HG02623 (cell line): ENCODE results near the gene COL4A6.

ENCODE experiments used
- ATAC-seq: cut with Tn5 transposase; IDR thresholded peaks from one replicate; pipeline ENCODE4 v1.9.1; 2021; ENCODE audit warnings: moderate library complexity; ENCODE audit not compliant: unreplicated experiment

COL4A6 gene

GRCh38 chrX:108219949-108220601 is 218.1 kb downstream of the COL4A6 start:
- ATAC-seq, result no peak

DNA sequence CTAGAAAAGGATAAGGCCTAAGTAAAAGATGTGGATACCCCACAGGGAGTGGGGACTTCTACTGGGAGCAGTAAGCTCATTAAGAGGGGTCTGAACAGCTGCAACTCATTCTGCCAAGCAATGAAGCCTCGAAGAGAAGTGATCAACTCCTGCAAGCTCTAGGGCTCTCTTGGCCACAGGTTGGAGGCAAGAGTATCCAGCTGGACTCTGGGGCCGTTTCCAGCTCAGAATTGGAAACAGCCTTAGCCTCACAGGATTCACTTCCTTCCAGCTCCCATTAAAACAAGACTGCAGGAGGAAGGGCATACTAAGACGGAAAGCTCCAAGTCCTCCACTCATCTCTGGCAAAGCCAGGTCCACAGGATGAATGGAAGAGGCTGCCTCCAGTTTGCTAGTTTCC is 220.3 kb downstream of the COL4A6 start:
- no peak for ATAC-seq

GRCh38 chrX:108216919-108217571 is 221.2 kb downstream of the COL4A6 start:
- ATAC-seq, result no peak

GRCh38 chrX:108216405-108216804 is 221.8 kb downstream of the COL4A6 start:
- ATAC-seq, result no peak

DNA sequence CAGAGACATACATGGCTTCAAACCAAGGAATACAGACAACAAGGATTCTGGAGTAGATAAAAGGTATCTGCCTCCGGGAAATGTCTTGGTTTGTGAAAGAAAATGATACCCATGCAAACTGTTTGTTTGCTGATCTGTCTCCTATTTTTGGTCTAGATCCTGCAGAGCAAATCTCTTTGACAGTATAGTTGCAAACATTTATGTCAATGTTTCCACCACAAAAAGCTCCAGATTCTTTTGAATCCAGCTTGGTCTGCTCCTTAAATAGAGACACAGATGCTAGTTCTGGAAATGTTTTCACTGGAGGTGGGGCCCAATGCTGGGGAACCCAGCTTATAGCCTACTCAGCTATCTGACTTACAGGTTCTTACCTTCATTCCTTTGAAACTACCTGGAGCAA is 226.9 kb downstream of the COL4A6 start:
- no peak for ATAC-seq

GRCh38 chrX:108209006-108209554 is 229.1 kb downstream of the COL4A6 start:
- no peak for ATAC-seq

DNA sequence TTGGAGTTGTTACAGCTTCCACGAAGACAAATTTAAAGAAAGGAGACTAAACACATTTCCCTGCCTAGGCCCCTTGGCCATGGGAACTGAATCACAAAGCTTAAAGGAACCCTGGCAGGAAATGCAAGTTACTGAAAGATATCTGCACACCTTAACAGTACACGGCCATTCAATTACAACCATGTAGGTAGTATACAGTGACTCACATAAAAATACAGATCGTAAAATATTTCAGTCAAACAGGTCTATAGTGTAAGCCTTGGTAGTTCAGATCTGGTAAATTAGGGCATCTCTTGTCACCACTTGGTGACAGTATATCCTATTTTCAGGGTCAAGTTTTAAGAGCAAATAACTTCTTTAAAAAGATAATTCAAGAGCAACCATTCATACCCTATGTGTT is 234.7 kb downstream of the COL4A6 start:
- ATAC-seq, result no peak

- no peak for ATAC-seq
These were observed 238.5 kb downstream of the COL4A6 start for GRCh38 chrX:108199691-108200090.

DNA sequence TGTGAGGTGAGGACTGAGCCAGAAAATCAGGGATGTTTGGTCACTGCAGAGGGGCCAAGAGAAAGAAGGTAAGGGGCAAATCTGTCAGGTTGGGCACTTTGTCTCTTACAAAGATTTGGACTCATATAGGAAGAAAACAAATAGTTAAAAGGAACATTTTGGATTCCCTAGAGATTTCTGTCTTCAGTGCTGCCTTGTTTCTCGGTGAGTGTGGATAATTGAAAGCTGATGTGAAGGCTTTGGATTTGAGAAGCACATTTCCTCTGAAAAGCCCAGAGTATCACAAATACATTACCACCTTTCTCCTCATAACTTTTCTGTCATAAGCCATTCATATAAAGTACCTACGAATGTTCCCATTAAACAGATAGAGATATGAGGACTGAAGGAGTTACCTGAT is 239.2 kb downstream of the COL4A6 start:
- no peak for ATAC-seq

- ATAC-seq, result no peak
These were observed 239.8 kb downstream of the COL4A6 start for GRCh38 chrX:108198420-108198819.

- no peak for ATAC-seq
These were observed 251.4 kb downstream of the COL4A6 start for GRCh38 chrX:108186811-108187210.

DNA sequence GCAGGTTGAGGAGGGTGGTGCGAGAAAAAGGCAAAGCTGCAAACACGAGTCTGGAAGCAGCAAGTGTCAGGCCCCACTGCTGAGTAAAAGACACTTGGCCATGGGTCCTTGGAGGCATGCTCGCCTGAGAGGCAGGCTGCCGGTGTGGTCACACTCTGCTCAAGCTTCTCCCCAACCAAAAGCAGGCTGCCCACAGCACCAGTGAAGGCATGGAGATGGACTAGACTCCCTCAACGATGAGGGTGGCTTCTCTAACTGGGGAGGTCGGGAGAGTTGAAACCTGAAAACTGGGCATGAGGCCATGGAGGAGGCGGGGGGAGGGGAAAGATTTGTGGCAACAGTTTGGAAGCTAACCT is 260.1 kb downstream of the COL4A6 start:
- no peak for ATAC-seq

DNA sequence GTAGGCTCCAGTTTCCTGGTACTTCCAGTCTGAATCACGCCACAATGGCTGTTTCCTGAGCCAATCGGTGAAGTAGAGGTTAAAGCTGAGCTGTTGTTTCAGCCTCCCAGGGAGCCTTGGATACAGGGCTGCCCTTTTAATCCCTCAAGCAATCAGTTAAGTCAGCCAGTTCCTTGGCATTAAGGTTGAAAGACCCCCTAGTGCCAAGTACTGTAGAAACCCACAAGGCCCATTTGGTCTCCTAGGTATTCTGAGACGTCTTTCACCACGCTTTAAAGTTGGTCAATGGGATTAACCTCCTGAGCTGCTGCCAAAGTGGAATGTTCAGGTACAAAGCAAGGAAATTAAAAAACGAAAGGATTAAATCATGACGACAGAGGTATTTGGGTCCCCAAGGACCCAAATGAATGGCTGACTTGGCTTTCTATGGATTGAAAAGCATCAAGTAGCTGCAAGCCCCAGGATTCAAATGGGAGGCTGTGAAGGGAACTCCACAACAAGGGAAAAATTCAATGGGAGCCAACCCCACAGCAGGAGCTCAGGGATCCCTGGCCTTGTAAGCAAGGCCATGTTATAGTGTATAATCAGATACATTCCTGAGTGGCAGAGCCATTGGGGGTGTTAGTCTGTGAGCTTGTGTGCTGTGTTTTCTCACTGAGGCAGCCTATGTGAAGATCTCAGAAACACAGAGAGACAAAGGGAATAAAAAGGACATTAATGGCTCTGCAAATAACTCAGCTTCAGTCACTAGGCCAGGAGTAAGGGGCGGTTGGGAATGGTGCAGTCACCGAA is 260.7 kb downstream of the COL4A6 start:
- no peak for ATAC-seq

DNA sequence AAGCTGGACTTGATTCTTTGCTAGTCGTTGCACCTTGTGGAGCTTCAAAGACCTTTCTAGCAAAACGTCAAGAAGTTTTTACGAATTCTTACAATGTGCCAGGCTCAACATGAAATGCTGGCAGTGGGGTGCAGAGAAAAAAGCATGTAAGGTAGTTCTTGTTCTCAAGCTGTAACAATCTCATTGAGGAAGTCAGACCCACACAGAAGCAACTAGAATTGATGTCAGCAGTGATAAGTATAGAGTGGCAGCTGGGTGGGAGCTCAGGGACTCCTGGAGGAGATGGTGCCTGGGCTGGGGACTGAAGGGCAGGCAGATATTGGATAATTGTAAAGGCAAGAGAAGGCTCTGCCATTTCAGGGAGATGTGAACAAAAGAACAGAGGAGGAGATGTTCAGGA is 264.3 kb downstream of the COL4A6 start:
- ATAC-seq, result no peak

DNA sequence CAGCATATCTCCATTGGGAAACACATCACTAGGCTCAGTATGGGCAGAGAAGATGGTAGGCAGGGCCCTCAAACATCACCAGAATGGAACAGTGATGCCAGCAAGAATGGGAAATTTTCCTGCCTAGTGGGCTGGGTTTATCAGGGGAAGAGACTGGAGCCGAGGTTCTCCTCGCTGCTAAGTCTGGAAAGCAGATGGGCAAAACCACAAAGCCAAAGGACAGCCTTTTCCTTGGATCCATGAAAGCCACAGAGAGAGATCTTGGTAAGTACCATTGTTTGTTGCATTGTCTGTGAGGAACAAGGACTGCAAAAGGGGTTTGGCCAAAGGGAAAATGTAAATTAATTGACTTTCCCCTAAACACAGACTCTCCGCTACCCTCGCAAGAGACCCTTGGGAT is 266.6 kb downstream of the COL4A6 start:
- no peak for ATAC-seq

GRCh38 chrX:108169768-108170167 is 268.5 kb downstream of the COL4A6 start:
- ATAC-seq, result no peak

GRCh38 chrX:108168961-108169740 is 269.1 kb downstream of the COL4A6 start:
- ATAC-seq, result no peak

GRCh38 chrX:108167211-108167872 is 270.9 kb downstream of the COL4A6 start:
- no peak for ATAC-seq

GRCh38 chrX:108165383-108166111 is 272.7 kb downstream of the COL4A6 start:
- ATAC-seq, result no peak
